HG02610 (cell line): ENCODE results near the gene WASL.
A peak's percentile ranks its signal among the peaks of the same experiment; 100 is the strongest.

ENCODE experiments used
- ATAC-seq: cut with Tn5 transposase; IDR thresholded peaks from one replicate; pipeline ENCODE4 v1.9.1; 2021; ENCODE audit warnings: mild to moderate bottlenecking, moderate library complexity; ENCODE audit not compliant: unreplicated experiment

Gene WASL

GRCh38 chr7:123695944-123696677 is 52.7 kb downstream of the WASL start:
- no peak for ATAC-seq

- ATAC-seq: no peak
Observed at GRCh38 chr7:123692471-123692877, 56.3 kb downstream of the WASL start.

GRCh38 chr7:123690550-123690949 is 58.3 kb downstream of the WASL start:
- no peak for ATAC-seq

- ATAC-seq: no peak
Observed at GRCh38 chr7:123689250-123689649, 59.6 kb downstream of the WASL start.

GRCh38 chr7:123687727-123688126 is 61.1 kb downstream of the WASL start:
- no peak for ATAC-seq

GRCh38 chr7:123687161-123687560 is 61.6 kb downstream of the WASL start:
- ATAC-seq: no peak

- ATAC-seq: peak; percentile 71
Observed at GRCh38 chr7:123682690-123683089, 66.1 kb downstream of the WASL start.

GRCh38 chr7:123681561-123681960 is 67.2 kb downstream of the WASL start:
- ATAC-seq: no peak

- no peak for ATAC-seq
Observed at GRCh38 chr7:123680580-123680979, 68.2 kb downstream of the WASL start.

GRCh38 chr7:123679614-123680013 is 69.2 kb downstream of the WASL start:
- ATAC-seq: no peak

- ATAC-seq: no peak
Observed at GRCh38 chr7:123677061-123677715, 71.6 kb downstream of the WASL start.

- no peak for ATAC-seq
Observed at GRCh38 chr7:123675181-123675473, 73.7 kb downstream of the WASL start.

GRCh38 chr7:123674399-123675180 is 74.2 kb downstream of the WASL start:
- no peak for ATAC-seq

GRCh38 chr7:123673752-123674398 is 74.9 kb downstream of the WASL start:
- ATAC-seq: no peak

- ATAC-seq: no peak
Observed at GRCh38 chr7:123673137-123673732, 75.6 kb downstream of the WASL start.

- no peak for ATAC-seq
Observed at GRCh38 chr7:123669485-123669884, 79.3 kb downstream of the WASL start.

GRCh38 chr7:123666492-123666891 is 82.3 kb downstream of the WASL start:
- ATAC-seq: no peak

GRCh38 chr7:123665896-123666295 is 82.9 kb downstream of the WASL start:
- no peak for ATAC-seq

- no peak for ATAC-seq
Observed at GRCh38 chr7:123665157-123665556, 83.6 kb downstream of the WASL start.

GRCh38 chr7:123663200-123663599 is 85.6 kb downstream of the WASL start:
- ATAC-seq: no peak

GRCh38 chr7:123662755-123663154 is 86.0 kb downstream of the WASL start:
- ATAC-seq: no peak
